C4-2B (cell line): ENCODE data around the gene CRK.

ENCODE experiments used
- ZFX ChIP-seq: fragments of 450-650 bp; IDR thresholded peaks from 2 replicates; pipeline ENCODE4 v1.6.1; 2017
- TF ChIP-seq, protein P1 (sequence below): fragments of 450-650 bp; conservative IDR thresholded peaks from 2 replicates; pipeline ENCODE4 v1.5.1; 2017; ENCODE audit warnings: mild to moderate bottlenecking

DNA sequence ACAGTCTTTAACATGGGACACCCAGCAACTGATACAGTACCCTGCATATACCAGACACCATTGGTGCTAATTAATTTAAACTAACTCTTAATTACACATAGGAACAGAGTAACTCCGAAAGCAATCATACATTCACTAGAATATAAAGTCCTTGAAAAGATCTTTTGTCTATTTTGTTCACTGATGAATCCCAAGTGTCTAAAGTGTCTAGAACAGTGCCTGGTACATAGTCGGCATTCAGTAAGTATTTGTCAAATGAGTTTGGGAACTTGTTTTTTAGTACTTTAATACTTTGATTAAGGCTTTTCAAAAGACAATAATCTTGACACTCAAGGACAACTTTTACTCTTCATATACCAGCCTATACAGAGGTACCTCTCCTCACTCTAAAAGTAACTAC is 69.8 kb downstream of the CRK start:
- TF ChIP-seq, protein P1, sequence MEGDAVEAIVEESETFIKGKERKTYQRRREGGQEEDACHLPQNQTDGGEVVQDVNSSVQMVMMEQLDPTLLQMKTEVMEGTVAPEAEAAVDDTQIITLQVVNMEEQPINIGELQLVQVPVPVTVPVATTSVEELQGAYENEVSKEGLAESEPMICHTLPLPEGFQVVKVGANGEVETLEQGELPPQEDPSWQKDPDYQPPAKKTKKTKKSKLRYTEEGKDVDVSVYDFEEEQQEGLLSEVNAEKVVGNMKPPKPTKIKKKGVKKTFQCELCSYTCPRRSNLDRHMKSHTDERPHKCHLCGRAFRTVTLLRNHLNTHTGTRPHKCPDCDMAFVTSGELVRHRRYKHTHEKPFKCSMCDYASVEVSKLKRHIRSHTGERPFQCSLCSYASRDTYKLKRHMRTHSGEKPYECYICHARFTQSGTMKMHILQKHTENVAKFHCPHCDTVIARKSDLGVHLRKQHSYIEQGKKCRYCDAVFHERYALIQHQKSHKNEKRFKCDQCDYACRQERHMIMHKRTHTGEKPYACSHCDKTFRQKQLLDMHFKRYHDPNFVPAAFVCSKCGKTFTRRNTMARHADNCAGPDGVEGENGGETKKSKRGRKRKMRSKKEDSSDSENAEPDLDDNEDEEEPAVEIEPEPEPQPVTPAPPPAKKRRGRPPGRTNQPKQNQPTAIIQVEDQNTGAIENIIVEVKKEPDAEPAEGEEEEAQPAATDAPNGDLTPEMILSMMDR, result no peak
- no peak for TF ChIP-seq ZFX
